Activated T-helper 1 cell treated with anti-CD3 and anti-CD28 coated beads, Interleukin-12 subunit alpha, Interleukin-12 subunit beta, Interleukin-2, Interleukin-4 antibody, amounts not matched to agents 30 ng/mL and 10 ng/mL and 1 ng/mL, durations not matched to agents 14 hours and 24 hours and 36 hours (primary cell): ENCODE measurements around the gene CYBB. TPM values are rescaled to one million over a fixed set of nuclear protein-coding genes. Genes with fewer than 3 reads are reported as not detected.

Experiments
- DNase-seq: peaks from one replicate; pipeline ENCODE4 v3.0.0; 2021; ENCODE audit warnings: low spot score
- H3K27ac Mint-ChIP-seq: one replicate; pipeline ENCODE4 v1.8.0; 2021; ENCODE audit warnings: mild to moderate bottlenecking, mixed read lengths
- H3K27me3 Mint-ChIP-seq: one replicate; pipeline ENCODE4 v1.8.0; 2022; ENCODE audit warnings: mild to moderate bottlenecking, moderate library complexity, mixed read lengths; ENCODE audit not compliant: insufficient read depth
- H3K36me3 Mint-ChIP-seq: one replicate; pipeline ENCODE4 v1.8.0; 2021; ENCODE audit warnings: low read depth, mixed read lengths
- H3K4me1 Mint-ChIP-seq: one replicate; pipeline ENCODE4 v1.8.0; 2021; ENCODE audit warnings: low read depth, mixed read lengths
- H3K4me3 Mint-ChIP-seq: one replicate; pipeline ENCODE4 v1.8.0; 2021; ENCODE audit warnings: mild to moderate bottlenecking, moderate library complexity, mixed read lengths
- H3K9me3 Mint-ChIP-seq: one replicate; pipeline ENCODE4 v1.8.0; 2021; ENCODE audit warnings: mixed read lengths
- intact Hi-C: fragments of 100-400 bp; cut with micrococcal nuclease; formaldehyde crosslinking; loops from one replicate; pipeline ENCODE4 v1.15.1; 2024
- total RNA-seq: library from RNA; stranded (reverse); gene quantifications from 2 replicates; pipeline ENCODE4 v1.2.3, GENCODE V29; 2022

Gene CYBB
- total RNA-seq, 1 donor from 2014 or later, result not detected

- H3K27ac Mint-ChIP-seq, result no peak overlapping the region
- H3K27me3 Mint-ChIP-seq, result no peaks in the 10 kb centered on the region
- peaks cover 22% of the 10 kb centered on the region for H3K4me1 Mint-ChIP-seq
- DNase-seq, result no peak
- H3K9me3 Mint-ChIP-seq, result no peaks in the 10 kb centered on the region
- intact Hi-C loops, result no loop called here
- no peak overlapping the region for H3K4me3 Mint-ChIP-seq
- H3K36me3 Mint-ChIP-seq, result no peaks in the 10 kb centered on the region
Observed at GRCh38 chrX:37820646-37821045, 40.8 kb downstream of the CYBB start.

- Mint-ChIP-seq H3K9me3 (no peaks in the 10 kb centered on the region), H3K36me3 (no peaks in the 10 kb centered on the region), H3K4me3 (no peak overlapping the region), H3K27ac (no peak overlapping the region), H3K4me1 (peaks cover 26% of the 10 kb centered on the region), H3K27me3 (no peaks in the 10 kb centered on the region)
- no peak for DNase-seq
- intact Hi-C loops, result loop anchor here (1.0 to 5.0 kb wide), 4 partner anchors 22 to 317 kb away; partner anchors contain the start of genes DYNLT3 and LANCL3
Observed at GRCh38 chrX:37824491-37825214, 44.8 kb downstream of the CYBB start.

- H3K4me1 Mint-ChIP-seq, result peaks cover 30% of the 10 kb centered on the region
- intact Hi-C loops, result loop anchor here (1.0 to 5.0 kb wide), 4 partner anchors 21 to 318 kb away; partner anchors contain the start of genes DYNLT3 and LANCL3
- H3K4me3 Mint-ChIP-seq, result no peak overlapping the region
- H3K27me3 Mint-ChIP-seq, result no peaks in the 10 kb centered on the region
- peak; percentile 17 for DNase-seq
- H3K9me3 Mint-ChIP-seq, result no peaks in the 10 kb centered on the region
- no peaks in the 10 kb centered on the region for H3K36me3 Mint-ChIP-seq
- no peak overlapping the region for H3K27ac Mint-ChIP-seq
Observed at GRCh38 chrX:37825215-37825842, 45.5 kb downstream of the CYBB start.

- DNase-seq, result no peak
- H3K4me1 Mint-ChIP-seq, result peaks cover 16% of the 10 kb centered on the region
Observed at GRCh38 chrX:37829721-37830120, 49.9 kb downstream of the CYBB start.

GRCh38 chrX:37830371-37830770 is 50.5 kb downstream of the CYBB start:
- Mint-ChIP-seq H3K27ac (no peak overlapping the region), H3K4me3 (no peak overlapping the region), H3K9me3 (no peaks in the 10 kb centered on the region), H3K36me3 (no peaks in the 10 kb centered on the region), H3K4me1 (peaks cover 9% of the 10 kb centered on the region), H3K27me3 (no peaks in the 10 kb centered on the region)
- DNase-seq, result no peak
- intact Hi-C loops, result no loop called here

More at GRCh38 chrX:37829721-37830120, 49.9 kb downstream of the CYBB start:
- Mint-ChIP-seq H3K36me3 (no peaks in the 10 kb centered on the region), H3K27ac (no peak overlapping the region), H3K4me3 (no peak overlapping the region), H3K27me3 (no peaks in the 10 kb centered on the region), H3K9me3 (no peaks in the 10 kb centered on the region)
- intact Hi-C loops, result loop anchor here (1.0 to 5.0 kb wide), 3 partner anchors 13 to 322 kb away; partner anchors contain the start of gene LANCL3

- DNase-seq, result no peak
- no peaks in the 10 kb centered on the region for H3K36me3 Mint-ChIP-seq
- peaks cover under 1% of the 10 kb centered on the region for H3K4me1 Mint-ChIP-seq
- no peaks in the 10 kb centered on the region for H3K27me3 Mint-ChIP-seq
- H3K27ac Mint-ChIP-seq, result no peak overlapping the region
- H3K4me3 Mint-ChIP-seq, result no peak overlapping the region
- H3K9me3 Mint-ChIP-seq, result no peaks in the 10 kb centered on the region
- intact Hi-C loops, result no loop called here
Observed at GRCh38 chrX:37834937-37835336, 55.1 kb downstream of the CYBB start.

GRCh38 chrX:37840931-37841330 is 61.1 kb downstream of the CYBB start:
- H3K27ac Mint-ChIP-seq, result no peak overlapping the region

GRCh38 chrX:37844622-37845021 is 64.8 kb downstream of the CYBB start:
- Mint-ChIP-seq H3K9me3 (no peaks in the 10 kb centered on the region), H3K27ac (no peak overlapping the region), H3K4me3 (no peak overlapping the region), H3K27me3 (no peaks in the 10 kb centered on the region), H3K36me3 (peaks cover 13% of the 10 kb centered on the region), H3K4me1 (peaks cover 12% of the 10 kb centered on the region)
- intact Hi-C loops, result no loop called here
- DNase-seq, result no peak

More at GRCh38 chrX:37840931-37841330, 61.1 kb downstream of the CYBB start:
- no peaks in the 10 kb centered on the region for H3K9me3 Mint-ChIP-seq
- DNase-seq, result no peak
- H3K4me1 Mint-ChIP-seq, result peaks cover 7% of the 10 kb centered on the region
- H3K4me3 Mint-ChIP-seq, result no peak overlapping the region
- H3K27me3 Mint-ChIP-seq, result no peaks in the 10 kb centered on the region
- intact Hi-C loops, result no loop called here
- H3K36me3 Mint-ChIP-seq, result peaks cover 11% of the 10 kb centered on the region

GRCh38 chrX:37846141-37846540 is 66.3 kb downstream of the CYBB start:
- peak overlapping the region; percentile 80 for H3K4me3 Mint-ChIP-seq
- DNase-seq, result peak; percentile 2

GRCh38 chrX:37846558-37846933 is 66.7 kb downstream of the CYBB start:
- no peaks in the 10 kb centered on the region for H3K9me3 Mint-ChIP-seq

More at GRCh38 chrX:37846141-37846540, 66.3 kb downstream of the CYBB start:
- Mint-ChIP-seq H3K27ac (peak overlapping the region; percentile 84), H3K27me3 (no peaks in the 10 kb centered on the region), H3K36me3 (peaks cover 10% of the 10 kb centered on the region), H3K4me1 (peaks cover 15% of the 10 kb centered on the region), H3K9me3 (no peaks in the 10 kb centered on the region)
- intact Hi-C loops, result loop anchor here (2.0 kb wide), 3 partner anchors 21 to 481 kb away; partner anchors contain the start of gene RPGR

GRCh38 chrX:37846934-37847732 is 67.3 kb downstream of the CYBB start, which contains the start of gene DYNLT3:
Gene DYNLT3, minus strand, starts transcription at chrX:37847571. Its CDS starts 61 bp downstream, at chrX:37847510.
- DNase-seq, result peak; percentile 75
- intact Hi-C loops, result loop anchor here (1.0 to 2.0 kb wide), 4 partner anchors 22 to 480 kb away; partner anchors contain the start of gene RPGR
- Mint-ChIP-seq H3K9me3 (no peaks in the 10 kb centered on the region), H3K36me3 (peaks cover 8% of the 10 kb centered on the region), H3K4me3 (peak within 1 kb of the TSS; percentile 80), H3K4me1 (peaks cover 17% of the 10 kb centered on the region), H3K27me3 (no peaks in the 10 kb centered on the region), H3K27ac (peak within 1 kb of the TSS; percentile 86)

More at GRCh38 chrX:37846558-37846933, 66.7 kb downstream of the CYBB start:
- peak overlapping the region; percentile 80 for H3K4me3 Mint-ChIP-seq
- no peaks in the 10 kb centered on the region for H3K27me3 Mint-ChIP-seq
- no peak for DNase-seq
- intact Hi-C loops, result loop anchor here (2.0 kb wide), 3 partner anchors 22 to 480 kb away; partner anchors contain the start of gene RPGR
- peaks cover 17% of the 10 kb centered on the region for H3K4me1 Mint-ChIP-seq
- H3K27ac Mint-ChIP-seq, result peak overlapping the region; percentile 84
- H3K36me3 Mint-ChIP-seq, result peaks cover 8% of the 10 kb centered on the region

- intact Hi-C loops, result loop anchor here (1.0 to 2.0 kb wide), 4 partner anchors 23 to 479 kb away; partner anchors contain the start of gene RPGR
- no peak for DNase-seq
Observed at GRCh38 chrX:37847733-37848197, 67.9 kb downstream of the CYBB start.

More at GRCh38 chrX:37847733-37848197, 67.9 kb downstream of the CYBB start:
- H3K4me1 Mint-ChIP-seq, result peaks cover 17% of the 10 kb centered on the region
- peak overlapping the region; percentile 80 for H3K4me3 Mint-ChIP-seq
- H3K36me3 Mint-ChIP-seq, result peaks cover 8% of the 10 kb centered on the region
- H3K27me3 Mint-ChIP-seq, result no peaks in the 10 kb centered on the region
- peak overlapping the region; percentile 86 for H3K27ac Mint-ChIP-seq
- no peaks in the 10 kb centered on the region for H3K9me3 Mint-ChIP-seq
